Neutrophil (primary cell): Measurements from ENCODE around the gene RPTOR.
A peak's percentile ranks its signal among the peaks of the same experiment; 100 is the strongest.

Experiments used
- H3K27ac ChIP-seq: fragments of 200-600 bp; sonication (generic); 2 replicates; pipeline ENCODE4 v1.5.1; 2016; ENCODE audit warnings: mild to moderate bottlenecking, moderate library complexity
- H3K27me3 ChIP-seq: fragments of 200-600 bp; sonication (generic); 2 replicates; pipeline ENCODE4 v1.6.0; 2016; ENCODE audit warnings: mild to moderate bottlenecking
- H3K36me3 ChIP-seq: fragments of 200-600 bp; sonication (generic); 2 replicates; pipeline ENCODE4 v1.5.1; 2017
- H3K4me1 ChIP-seq, 2 experiments: fragments of 200-600 bp in 1 of 2; sonication (generic) in 1 of 2; 1 replicate in 1 of 2; 2 replicates in 1 of 2; pipeline versions ENCODE4 v1.5.1 to v1.6.1; 2013 to 2016; ENCODE audit warnings: low read depth in 1 of 2, low read length in 1 of 2, mild to moderate bottlenecking in 1 of 2, moderate library complexity in 1 of 2; ENCODE audit not compliant: control insufficient read depth in 1 of 2, insufficient read depth in 1 of 2
- H3K4me3 ChIP-seq, 2 experiments: fragments of 200-600 bp in 1 of 2; sonication (generic) in 1 of 2; 1 replicate in 1 of 2; 2 replicates in 1 of 2; pipeline ENCODE4 v1.5.1; 2013 to 2016; ENCODE audit warnings: low read depth in 1 of 2, low read length in 1 of 2, mild to moderate bottlenecking in 1 of 2, moderate library complexity in 1 of 2
- H3K9me3 ChIP-seq: fragments of 200-600 bp; sonication (generic); 2 replicates; pipeline ENCODE4 v1.5.1; 2016
- TF ChIP-seq, protein P1 (sequence below): fragments of 200-600 bp; sonication (generic); IDR thresholded peaks from 2 replicates; pipeline ENCODE4 v1.5.1; 2016; ENCODE audit warnings: antibody characterized with exemption

Gene RPTOR

DNA sequence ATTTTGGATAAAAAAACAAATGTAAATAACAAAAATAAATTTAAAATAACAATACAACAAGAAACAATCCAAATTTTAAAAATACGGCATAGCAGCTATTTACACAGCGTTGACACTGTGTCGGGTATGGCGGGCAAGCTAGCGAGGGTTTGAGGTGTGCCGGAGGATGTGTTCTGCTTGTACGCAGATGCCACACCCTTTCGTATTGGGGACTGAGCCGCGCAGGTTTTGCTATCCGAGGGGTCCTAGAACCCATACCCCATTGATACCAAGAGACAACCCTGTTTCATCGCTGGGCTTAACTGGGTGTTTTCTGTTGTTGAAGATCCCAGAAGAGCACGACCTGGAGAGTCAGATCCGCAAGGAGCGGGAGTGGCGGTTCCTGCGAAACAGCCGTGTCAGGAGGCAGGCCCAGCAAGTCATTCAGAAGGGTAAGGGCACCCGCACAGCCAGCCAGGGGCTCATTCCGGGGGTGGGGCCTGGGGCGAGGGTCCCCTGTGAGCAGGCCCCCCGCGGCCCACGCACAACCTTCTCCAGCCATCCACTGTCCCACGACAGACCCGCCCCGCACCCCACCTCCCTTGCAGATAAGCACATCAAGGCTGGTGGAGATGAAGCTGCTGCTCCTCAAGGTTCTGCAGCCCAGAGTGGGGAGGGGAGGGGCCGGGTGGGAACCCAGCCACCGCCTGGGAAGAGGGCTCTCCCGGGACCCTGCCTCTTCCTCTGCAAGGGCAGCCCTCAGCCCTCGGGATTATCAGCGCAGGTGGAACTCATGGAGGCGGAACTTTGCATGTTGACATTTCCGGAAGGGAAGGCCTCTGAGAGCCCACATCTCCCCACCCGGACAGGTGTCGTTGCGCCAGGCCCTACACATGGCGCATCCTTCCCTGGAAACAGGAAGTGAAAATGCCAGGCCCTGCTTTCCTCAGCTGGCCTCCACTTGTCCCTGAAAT lies 395.8 kb downstream of the RPTOR start:
- H3K27ac ChIP-seq, result peak overlapping the region; percentile 36
- peaks cover 0 to 24% of the 10 kb centered on the region in 2 experiments for H3K4me1 ChIP-seq
- TF ChIP-seq, protein P1, sequence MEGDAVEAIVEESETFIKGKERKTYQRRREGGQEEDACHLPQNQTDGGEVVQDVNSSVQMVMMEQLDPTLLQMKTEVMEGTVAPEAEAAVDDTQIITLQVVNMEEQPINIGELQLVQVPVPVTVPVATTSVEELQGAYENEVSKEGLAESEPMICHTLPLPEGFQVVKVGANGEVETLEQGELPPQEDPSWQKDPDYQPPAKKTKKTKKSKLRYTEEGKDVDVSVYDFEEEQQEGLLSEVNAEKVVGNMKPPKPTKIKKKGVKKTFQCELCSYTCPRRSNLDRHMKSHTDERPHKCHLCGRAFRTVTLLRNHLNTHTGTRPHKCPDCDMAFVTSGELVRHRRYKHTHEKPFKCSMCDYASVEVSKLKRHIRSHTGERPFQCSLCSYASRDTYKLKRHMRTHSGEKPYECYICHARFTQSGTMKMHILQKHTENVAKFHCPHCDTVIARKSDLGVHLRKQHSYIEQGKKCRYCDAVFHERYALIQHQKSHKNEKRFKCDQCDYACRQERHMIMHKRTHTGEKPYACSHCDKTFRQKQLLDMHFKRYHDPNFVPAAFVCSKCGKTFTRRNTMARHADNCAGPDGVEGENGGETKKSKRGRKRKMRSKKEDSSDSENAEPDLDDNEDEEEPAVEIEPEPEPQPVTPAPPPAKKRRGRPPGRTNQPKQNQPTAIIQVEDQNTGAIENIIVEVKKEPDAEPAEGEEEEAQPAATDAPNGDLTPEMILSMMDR, result no peak
- H3K4me3 ChIP-seq, result no peak overlapping the region
- peaks cover 3% of the 10 kb centered on the region for H3K36me3 ChIP-seq
- H3K9me3 ChIP-seq, result no peaks in the 10 kb centered on the region
- H3K27me3 ChIP-seq, result no peaks in the 10 kb centered on the region

DNA sequence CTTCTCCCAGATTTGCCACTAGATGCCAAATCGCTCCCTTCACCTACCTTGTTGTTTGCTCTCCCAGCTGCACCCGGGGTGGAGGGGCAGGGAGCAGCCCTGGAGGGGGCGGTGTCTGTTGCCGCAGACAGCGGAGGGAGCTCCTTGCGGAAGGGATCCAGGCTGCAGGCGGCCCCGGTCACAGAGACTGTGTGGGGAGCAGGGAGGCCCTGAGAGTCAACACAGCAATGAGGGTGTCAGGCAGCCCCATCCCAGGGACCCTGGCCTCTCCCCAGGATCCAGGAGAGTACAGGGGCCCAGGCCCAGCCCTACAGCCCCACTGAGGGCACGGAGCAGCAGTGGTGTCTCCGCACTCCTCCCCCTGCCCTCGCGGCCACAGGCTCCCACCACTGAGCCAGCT lies 396.5 kb downstream of the RPTOR start:
- H3K4me1 ChIP-seq, result peaks cover 0 to 24% of the 10 kb centered on the region in 2 experiments
- TF ChIP-seq, protein P1, result no peak
- H3K4me3 ChIP-seq, result no peak overlapping the region
- no peaks in the 10 kb centered on the region for H3K9me3 ChIP-seq
- no peaks in the 10 kb centered on the region for H3K27me3 ChIP-seq
- peaks cover 8% of the 10 kb centered on the region for H3K36me3 ChIP-seq
- peak overlapping the region; percentile 36 for H3K27ac ChIP-seq

DNA sequence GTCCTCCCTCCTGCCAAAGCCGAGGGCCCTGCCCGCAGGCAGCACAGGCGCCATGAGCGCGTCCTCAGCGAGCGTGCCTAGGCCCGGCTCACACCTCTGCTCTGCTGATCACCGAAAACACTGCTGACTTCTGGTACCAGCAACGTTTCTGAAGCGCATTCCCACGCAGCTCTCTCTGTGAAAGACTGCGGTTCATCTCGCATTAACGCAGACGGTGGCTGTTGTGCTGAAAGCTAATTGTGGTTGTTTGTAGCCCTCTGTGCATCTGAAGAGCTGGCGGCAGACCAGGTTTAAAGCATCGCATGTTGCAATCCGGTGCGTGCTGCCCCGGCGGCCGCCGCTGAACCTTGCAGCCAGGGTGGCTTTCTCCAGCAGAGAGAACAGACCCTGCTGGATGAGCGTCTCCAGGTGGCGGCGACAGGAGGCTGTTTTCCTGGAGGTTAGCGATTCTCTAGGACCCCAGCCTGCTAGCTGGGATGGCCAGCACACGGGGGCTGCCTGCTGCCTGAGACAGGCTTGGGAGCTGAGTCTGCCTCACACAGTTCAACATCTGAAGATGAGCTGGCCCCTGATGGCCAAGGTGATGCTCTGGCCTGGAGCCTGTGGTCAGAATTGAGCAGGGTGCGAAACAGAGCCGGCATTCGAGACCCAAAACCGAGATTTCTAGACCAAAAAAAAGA lies 397.2 kb downstream of the RPTOR start:
- Histone ChIP-seq H3K9me3 (no peaks in the 10 kb centered on the region), H3K4me1 (peaks cover 0 to 24% of the 10 kb centered on the region in 2 experiments), H3K27ac (no peak overlapping the region), H3K4me3 (no peak overlapping the region), H3K36me3 (peaks cover 8% of the 10 kb centered on the region), H3K27me3 (no peaks in the 10 kb centered on the region)
- TF ChIP-seq, protein P1, result no peak

DNA sequence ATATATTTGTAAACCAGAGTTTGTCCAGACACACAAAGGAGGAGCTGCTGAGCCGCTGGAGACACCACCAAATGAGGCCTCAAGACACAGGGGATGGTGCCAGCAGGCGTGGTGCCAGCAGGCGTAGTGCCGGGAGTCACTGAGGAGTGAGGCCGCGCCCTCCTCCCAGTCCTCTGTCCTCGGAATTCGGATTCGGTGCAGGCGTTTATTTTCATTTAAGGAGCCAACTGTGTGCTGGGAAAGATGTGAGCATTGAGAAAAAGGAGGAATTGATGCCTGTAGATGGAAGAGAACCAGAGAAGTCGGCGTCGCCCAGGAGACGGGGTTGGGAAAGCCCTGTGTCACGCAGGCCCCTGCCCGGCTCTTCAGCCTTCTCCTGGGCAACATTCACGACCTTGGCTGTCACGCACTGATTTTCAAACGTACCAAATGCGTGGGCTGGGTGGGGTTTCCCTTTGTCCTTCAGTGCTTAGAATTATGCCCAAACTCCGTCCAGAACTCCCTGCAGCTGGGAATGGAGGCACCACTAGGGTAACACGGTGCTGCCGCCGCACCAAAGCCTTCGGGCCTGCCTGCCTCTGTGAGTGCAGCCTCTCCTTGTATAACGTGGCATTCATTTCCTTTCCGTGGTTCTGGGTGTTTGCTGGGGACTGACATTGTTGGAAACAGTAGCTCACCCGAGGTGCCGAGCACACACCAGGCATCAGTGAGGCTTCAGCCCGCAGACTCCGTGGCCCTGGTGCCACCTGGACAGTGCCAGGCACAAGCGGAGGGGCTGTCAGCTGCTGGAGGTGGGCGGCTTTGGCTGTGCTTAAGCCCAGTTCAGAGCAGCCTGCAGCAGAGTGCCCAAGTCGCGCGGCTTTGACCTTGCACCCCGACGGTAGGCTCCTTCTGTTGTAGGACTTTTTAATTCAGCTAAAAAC lies 398.0 kb downstream of the RPTOR start:
- Histone ChIP-seq H3K4me1 (peaks cover 0 to 24% of the 10 kb centered on the region in 2 experiments), H3K4me3 (no peak overlapping the region), H3K27ac (no peak overlapping the region)

More for the DNA sequence above, 398.0 kb downstream of the RPTOR start:
- TF ChIP-seq, protein P1, result no peak
- Histone ChIP-seq H3K9me3 (no peaks in the 10 kb centered on the region), H3K36me3 (peaks cover 14% of the 10 kb centered on the region), H3K27me3 (no peaks in the 10 kb centered on the region)
